Naive thymus-derived CD4-positive, alpha-beta T cell (primary cell): ENCODE measurements around the gene STARD3. TPM values are rescaled to one million over a fixed set of nuclear protein-coding genes. Genes with fewer than 3 reads are reported as not detected.
A peak's percentile ranks its signal among the peaks of the same experiment; 100 is the strongest.

Experiments
- ATAC-seq: fragments of 150-1000 bp; cut with Tn5 transposase; 2 replicates; pipeline ENCODE4 v1.10.0; 2021; ENCODE audit warnings: mild to moderate bottlenecking, moderate library complexity
- CTCF ChIA-PET: fragments of 350-600 bp; sonication (Branson Sonifier 250); formaldehyde crosslinking; loops from one replicate; lab custom pipeline; 2021; ENCODE audit warnings: antibody characterized with exemption; lab: Charles Lee
- POLR2A ChIA-PET: fragments of 350-600 bp; sonication (Branson Sonifier 250); formaldehyde crosslinking; loops from one replicate; lab custom pipeline; 2021; ENCODE audit warnings: antibody characterized with exemption, inconsistent platforms; lab: Charles Lee
- DNase-seq, 9 donors: peaks; one replicate each; pipeline versions ENCODE4 v3.0.0 to v3.0.0-alpha.2; 2020 to 2022; ENCODE audit warnings: mixed read lengths in 1 of 9
- H3K27ac ChIP-seq: one replicate; pipeline ENCODE4 v1.7.0; 2013; ENCODE audit warnings: mild to moderate bottlenecking, low read depth, low read length, moderate library complexity
- H3K27me3 ChIP-seq, 2 donors: one replicate each; pipeline ENCODE4 v1.7.0; 2013; ENCODE audit warnings: low read length in 2 of 2, mild to moderate bottlenecking in 2 of 2, moderate library complexity in 2 of 2; ENCODE audit not compliant: control insufficient read depth in 2 of 2, insufficient read depth in 2 of 2
- H3K36me3 ChIP-seq, 3 experiments: 1 replicate in 2 of 3; 2 replicates in 1 of 3; pipeline ENCODE4 v1.7.0; 2013; ENCODE audit warnings: low read length in 3 of 3, mild to moderate bottlenecking in 3 of 3, moderate library complexity in 1 of 3; ENCODE audit not compliant: insufficient read depth in 3 of 3, control insufficient read depth in 2 of 3
- H3K4me1 ChIP-seq, 2 donors: one replicate each; pipeline ENCODE4 v1.7.0; 2013; ENCODE audit warnings: low read length in 2 of 2, mild to moderate bottlenecking in 2 of 2, moderate library complexity in 1 of 2; ENCODE audit not compliant: control insufficient read depth in 2 of 2, insufficient read depth in 2 of 2
- H3K4me3 ChIP-seq: 2 replicates; pipeline ENCODE4 v1.7.0; 2013; ENCODE audit warnings: mild to moderate bottlenecking, low read length
- H3K9me3 ChIP-seq, 3 experiments: 1 replicate in 2 of 3; 2 replicates in 1 of 3; pipeline ENCODE4 v1.7.0; 2013; ENCODE audit warnings: low read length in 3 of 3; ENCODE audit not compliant: control insufficient read depth in 2 of 3
- H3K27ac Mint-ChIP-seq, 9 donors: one replicate each; pipeline ENCODE4 v1.8.0; 2020 to 2022; ENCODE audit warnings: mixed read lengths in 9 of 9, mild to moderate bottlenecking in 8 of 9, moderate library complexity in 5 of 9, inconsistent platforms in 2 of 9
- H3K27me3 Mint-ChIP-seq, 5 donors: one replicate each; pipeline ENCODE4 v1.8.0; 2021 to 2022; ENCODE audit warnings: mixed read lengths in 5 of 5, mild to moderate bottlenecking in 1 of 5
- H3K36me3 Mint-ChIP-seq, 5 donors: one replicate each; pipeline ENCODE4 v1.8.0; 2020 to 2022; ENCODE audit warnings: mixed read lengths in 5 of 5, mild to moderate bottlenecking in 3 of 5, inconsistent platforms in 1 of 5
- H3K4me1 Mint-ChIP-seq, 7 donors: one replicate each; pipeline ENCODE4 v1.8.0; 2020 to 2022; ENCODE audit warnings: mixed read lengths in 7 of 7, mild to moderate bottlenecking in 3 of 7, inconsistent platforms in 1 of 7
- H3K4me3 Mint-ChIP-seq, 10 donors: one replicate each; pipeline ENCODE4 v1.8.0; 2020 to 2022; ENCODE audit warnings: mild to moderate bottlenecking in 10 of 10, mixed read lengths in 10 of 10, moderate library complexity in 6 of 10, inconsistent platforms in 2 of 10
- H3K9me3 Mint-ChIP-seq, 11 donors: one replicate each; pipeline ENCODE4 v1.8.0; 2020 to 2022; ENCODE audit warnings: mixed read lengths in 11 of 11, mild to moderate bottlenecking in 4 of 11, inconsistent platforms in 1 of 11, moderate library complexity in 1 of 11
- intact Hi-C, 2 donors: fragments of 100-400 bp; cut with micrococcal nuclease; formaldehyde crosslinking; loops; one replicate each; pipeline ENCODE4 v1.15.1; 2023
- polyA plus RNA-seq, 2 donors: library from polyadenylated mRNA; unstranded; fragments of 300-500 nt; fragmentation: Illumina TruSeq; gene quantifications; one replicate each; pipeline ENCODE4 v1.2.3, GENCODE V29; 2021
- total RNA-seq, 6 experiments: library from RNA in 5 of 6; stranded (reverse) in 5 of 6; gene quantifications; 1 replicate in 5 of 6; 2 replicates in 1 of 6; pipeline ENCODE4 v1.2.3 and lab custom pipeline; 2021 to 2026

STARD3 gene
- total and polyA plus RNA-seq, 7 experiments from 2014 or later = 46.7 to 143 (median 88.4) TPM

- H3K4me3 Mint-ChIP-seq = peak overlapping the region; percentile 45 to 79 (median 68)
- H3K36me3 Mint-ChIP-seq = peaks cover 0 to 4% (median 0%) of the 10 kb centered on the region in 5 donors
- peaks cover 5 to 22% (median 14%) of the 10 kb centered on the region in 7 donors for H3K4me1 Mint-ChIP-seq
- Histone ChIP-seq H3K4me1 (peaks cover 4 to 13% of the 10 kb centered on the region in 2 donors), H3K9me3 (no peaks in the 10 kb centered on the region), H3K27ac (no peak overlapping the region), H3K36me3 (peaks cover 0 to 9% (median 0%) of the 10 kb centered on the region in 3 experiments), H3K27me3 (no peaks in the 10 kb centered on the region), H3K4me3 (no peak overlapping the region)
- DNase-seq (no peak), ATAC-seq (no peak)
- POLR2A ChIA-PET = interaction anchor here (0.7 to 2.8 kb wide), 9 partner anchors 8 to 62 kb away, joined by 3 to 13 read pairs (median 5); partner anchors contain the start of gene MIEN1
- CTCF ChIA-PET = interaction anchor here (0.6 to 2.4 kb wide), 8 partner anchors 8 to 226 kb away, joined by 3 to 10 read pairs (median 4); no protein-coding TSS in a partner anchor
- no peaks in the 10 kb centered on the region for H3K9me3 Mint-ChIP-seq
- peaks cover 0 to 48% (median 5%) of the 10 kb centered on the region in 5 donors for H3K27me3 Mint-ChIP-seq
- intact Hi-C loops = loop anchor here in 1 of 2 donors (5.0 kb wide), 1 partner anchor 45 kb away; no protein-coding TSS in a partner anchor
- H3K27ac Mint-ChIP-seq = peak overlapping the region in 1 of 9 donors; percentile 17
Observed at GRCh38 chr17:39667262-39667944, 30.5 kb downstream of the STARD3 start.

GRCh38 chr17:39667945-39668924 lies 31.3 kb downstream of the STARD3 start, which contains the start of gene PNMT:
TSS of gene PNMT (plus strand) at chr17:39668453. CDS start at chr17:39668476, 23 bp downstream.
- peak within 1 kb of the TSS; percentile 50 for H3K4me3 ChIP-seq
- peaks cover 0 to 4% (median 0%) of the 10 kb centered on the region in 5 donors for H3K36me3 Mint-ChIP-seq
- POLR2A ChIA-PET = interaction anchor here (0.9 to 2.8 kb wide), 9 partner anchors 10 to 49 kb away, joined by 3 to 13 read pairs (median 6); partner anchors contain the start of gene PGAP3
- H3K4me3 Mint-ChIP-seq = peak within 1 kb of the TSS; percentile 50 to 83 (median 68)
- ATAC-seq = peak; percentile 83
- H3K27ac ChIP-seq = peak within 1 kb of the TSS; percentile 51
- peaks cover 4 to 13% of the 10 kb centered on the region in 2 donors for H3K4me1 ChIP-seq
- H3K9me3 ChIP-seq = no peaks in the 10 kb centered on the region
- peaks cover 0 to 48% (median 5%) of the 10 kb centered on the region in 5 donors for H3K27me3 Mint-ChIP-seq
- peaks cover 0 to under 1% (median 0%) of the 10 kb centered on the region in 3 experiments for H3K36me3 ChIP-seq
- intact Hi-C loops = loop anchor here (1.0 to 5.0 kb wide), 5 partner anchors 11 to 46 kb away; no protein-coding TSS in a partner anchor
- H3K4me1 Mint-ChIP-seq = peaks cover 5 to 23% (median 14%) of the 10 kb centered on the region in 7 donors
- DNase-seq = peak; percentile 44 to 76 (median 63)
- CTCF ChIA-PET = interaction anchor here (0.8 to 2.4 kb wide), 11 partner anchors 10 to 49 kb away, joined by 3 to 30 read pairs (median 5); no protein-coding TSS in a partner anchor
- H3K9me3 Mint-ChIP-seq = no peaks in the 10 kb centered on the region
- peak within 1 kb of the TSS in 1 of 9 donors; percentile 26 for H3K27ac Mint-ChIP-seq
- no peaks in the 10 kb centered on the region for H3K27me3 ChIP-seq

GRCh38 chr17:39669897-39670735 lies 33.2 kb downstream of the STARD3 start:
- peaks cover 0 to 19% (median 11%) of the 10 kb centered on the region in 7 donors for H3K4me1 Mint-ChIP-seq
- no peak overlapping the region for H3K27ac Mint-ChIP-seq
- DNase-seq (no peak), ATAC-seq (no peak)
- POLR2A ChIA-PET = interaction anchor here (0.5 to 2.3 kb wide), 6 partner anchors 9 to 310 kb away, joined by 3 to 13 read pairs (median 3); partner anchors contain the start of genes MIEN1, PGAP3 and PSMD3
- peaks cover 5 to 13% of the 10 kb centered on the region in 2 donors for H3K4me1 ChIP-seq
- no peaks in the 10 kb centered on the region for H3K9me3 Mint-ChIP-seq
- no peak overlapping the region for H3K27ac ChIP-seq
- H3K4me3 Mint-ChIP-seq = no peak overlapping the region
- H3K36me3 Mint-ChIP-seq = peaks cover 0 to 4% (median 0%) of the 10 kb centered on the region in 5 donors
- H3K9me3 ChIP-seq = no peaks in the 10 kb centered on the region
- no peak overlapping the region for H3K4me3 ChIP-seq
- no peaks in the 10 kb centered on the region for H3K27me3 ChIP-seq
- intact Hi-C loops = loop anchor here in 1 of 2 donors (5.0 kb wide), 1 partner anchor 48 kb away; no protein-coding TSS in a partner anchor
- CTCF ChIA-PET = interaction anchor here (0.9 to 3.5 kb wide), 16 partner anchors 8 to 48 kb away, joined by 3 to 36 read pairs (median 5); partner anchors contain the start of gene PGAP3
- peaks cover 0 to 47% (median 5%) of the 10 kb centered on the region in 5 donors for H3K27me3 Mint-ChIP-seq
- no peaks in the 10 kb centered on the region for H3K36me3 ChIP-seq

DNA sequence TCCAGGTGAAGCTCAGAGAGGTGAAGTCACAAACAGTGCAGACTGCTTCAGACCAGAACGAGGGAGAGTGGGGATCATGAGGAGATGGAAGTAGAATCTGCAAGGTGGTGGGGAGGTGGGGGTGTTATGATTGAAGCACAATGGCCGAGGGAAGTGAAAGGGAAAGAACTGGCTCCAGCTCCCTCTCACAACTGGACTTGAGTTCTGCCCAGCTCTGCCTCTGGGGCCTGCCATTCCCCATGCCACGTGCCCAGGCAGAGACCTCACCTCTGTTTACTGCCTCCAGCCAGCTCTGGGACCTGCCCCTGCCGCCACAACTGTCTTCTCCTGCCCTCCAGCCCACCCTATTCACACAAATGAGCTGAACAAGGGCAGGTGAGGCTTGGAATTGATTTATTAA lies 33.8 kb downstream of the STARD3 start:
- DNase-seq (no peak), ATAC-seq (no peak)
- Mint-ChIP-seq H3K4me3 (no peak overlapping the region), H3K9me3 (no peaks in the 10 kb centered on the region), H3K36me3 (peaks cover 0 to 4% (median 0%) of the 10 kb centered on the region in 5 donors), H3K4me1 (peaks cover under 1 to 24% (median 17%) of the 10 kb centered on the region in 7 donors), H3K27me3 (peaks cover 0 to 42% (median 5%) of the 10 kb centered on the region in 5 donors), H3K27ac (no peak overlapping the region)
- no peaks in the 10 kb centered on the region for H3K36me3 ChIP-seq
- intact Hi-C loops = no loop called here
- peaks cover 11 to 15% of the 10 kb centered on the region in 2 donors for H3K4me1 ChIP-seq
- H3K27ac ChIP-seq = no peak overlapping the region
- no peaks in the 10 kb centered on the region for H3K27me3 ChIP-seq
- H3K4me3 ChIP-seq = no peak overlapping the region
- H3K9me3 ChIP-seq = no peaks in the 10 kb centered on the region
- POLR2A ChIA-PET = interaction anchor here (0.8 to 1.1 kb wide), 5 partner anchors 8 to 59 kb away, joined by 3 to 4 read pairs (median 3); partner anchors contain the start of genes MIEN1 and PGAP3
- CTCF ChIA-PET = interaction anchor here (0.6 to 3.5 kb wide), 11 partner anchors 9 to 187 kb away, joined by 3 to 36 read pairs (median 5); partner anchors contain the start of gene PGAP3
